ENCODE data around the gene SCARB1. TPM values are rescaled to one million over a fixed set of nuclear protein-coding genes. Genes with fewer than 3 reads are reported as not detected.

SCARB1 gene
- total and polyA plus RNA-seq, 4 experiments from 2014 or later: 1.5 to 2.6 (median 1.9) TPM

DNA sequence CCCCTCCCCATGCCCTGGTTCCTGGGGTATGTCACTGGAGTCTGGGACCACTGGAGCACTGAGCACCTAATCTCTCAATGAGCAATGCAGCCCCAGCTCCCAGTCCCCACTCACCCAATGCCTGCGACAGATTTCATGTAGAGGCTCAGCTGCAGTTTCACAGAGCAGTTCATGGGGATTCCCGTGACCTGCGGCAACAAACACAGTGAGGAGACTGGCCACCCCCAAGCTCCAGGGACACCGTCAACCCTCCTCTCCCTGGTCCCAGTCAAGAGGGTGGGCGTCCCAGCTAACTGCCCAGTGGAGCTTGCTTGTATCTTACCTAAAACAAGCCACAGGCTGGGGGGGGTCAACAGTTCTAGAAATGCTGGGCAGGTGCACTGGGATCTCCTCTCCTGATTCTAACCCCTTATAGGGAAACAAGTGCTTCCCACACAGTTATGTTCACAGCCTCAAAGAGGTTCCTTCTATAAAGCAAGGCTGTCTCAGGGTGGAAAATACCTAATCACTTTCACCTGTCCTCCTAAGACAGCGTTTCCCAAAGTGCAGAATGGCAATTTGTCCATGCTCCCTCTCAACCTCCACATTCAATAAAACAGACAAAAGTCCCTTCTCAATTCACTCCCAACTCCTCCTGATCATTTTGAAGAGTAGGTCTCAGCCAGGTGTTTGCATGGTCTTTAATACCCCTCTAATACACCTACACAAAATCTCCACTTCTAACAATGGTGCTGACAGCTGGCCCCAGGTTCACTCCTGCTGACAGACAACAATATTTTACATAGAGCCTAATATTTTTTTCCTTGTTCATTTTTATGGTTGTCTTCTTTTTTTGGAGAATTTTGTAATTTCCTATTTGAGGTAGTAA, 68.3 kb downstream of the SCARB1 start:
- intact Hi-C loops (cut with micrococcal nuclease): no loop called here
- H3K4me3 ChIP-seq (ENCODE audit: low read length in 2 of 2): no peak overlapping the region
- Mint-ChIP-seq H3K4me1 (peaks cover 8 to 25% (median 18%) of the 10 kb centered on the region in 4 donors), H3K27me3 (no peaks in the 10 kb centered on the region), H3K4me3 (no peak overlapping the region), H3K9me3 (no peaks in the 10 kb centered on the region), H3K36me3 (no peaks in the 10 kb centered on the region), H3K27ac (peak overlapping the region in 5 of 7 donors; percentile 5 to 87 (median 70))
- no peak for DNase-seq
- H3K36me3 ChIP-seq (ENCODE audit: insufficient read depth, low read length): no peaks in the 10 kb centered on the region
- H3K27me3 ChIP-seq (ENCODE audit: insufficient read depth, low read length): no peaks in the 10 kb centered on the region
- H3K4me1 ChIP-seq (ENCODE audit: insufficient read depth, low read length): peaks cover 14% of the 10 kb centered on the region
- H3K9me3 ChIP-seq (ENCODE audit: control insufficient read depth in 1 of 2, low read length in 2 of 2): no peaks in the 10 kb centered on the region
- ChIA-PET POLR2A (ENCODE audit: partially characterized antibody) (interaction anchor here (1.0 kb wide), 1 partner anchor 361 kb away, joined by 3 read pairs; no protein-coding TSS in a partner anchor), CTCF (ENCODE audit: partially characterized antibody) (no interaction called here)
- H3K27ac ChIP-seq (ENCODE audit: low read depth, low read length): no peak overlapping the region

GRCh38 chr12:124792961-124793441, 70.7 kb downstream of the SCARB1 start:
- no peaks in the 10 kb centered on the region for H3K36me3 ChIP-seq (ENCODE audit: insufficient read depth, low read length)
- no peaks in the 10 kb centered on the region for H3K9me3 Mint-ChIP-seq
- peaks cover 8 to 25% (median 18%) of the 10 kb centered on the region in 4 donors for H3K4me1 Mint-ChIP-seq
- no peaks in the 10 kb centered on the region for H3K27me3 ChIP-seq (ENCODE audit: insufficient read depth, low read length)
- ChIA-PET CTCF (ENCODE audit: partially characterized antibody) (interaction anchor here (0.7 to 1.0 kb wide), 3 partner anchors 8 to 756 kb away, joined by 3 to 4 read pairs (median 3); no protein-coding TSS in a partner anchor), POLR2A (ENCODE audit: partially characterized antibody) (no interaction called here)
- no peaks in the 10 kb centered on the region for H3K9me3 ChIP-seq (ENCODE audit: control insufficient read depth in 1 of 2, low read length in 2 of 2)
- H3K27ac ChIP-seq (ENCODE audit: low read depth, low read length): no peak overlapping the region
- H3K27me3 Mint-ChIP-seq: no peaks in the 10 kb centered on the region
- intact Hi-C loops (cut with micrococcal nuclease): no loop called here
- H3K4me3 ChIP-seq (ENCODE audit: low read length in 2 of 2): no peak overlapping the region
- DNase-seq: no peak
- H3K4me3 Mint-ChIP-seq: no peak overlapping the region
- peaks cover 14% of the 10 kb centered on the region for H3K4me1 ChIP-seq (ENCODE audit: insufficient read depth, low read length)
- H3K36me3 Mint-ChIP-seq: no peaks in the 10 kb centered on the region
- H3K27ac Mint-ChIP-seq: no peak overlapping the region

- H3K27ac Mint-ChIP-seq: no peak overlapping the region
- CTCF ChIA-PET (ENCODE audit: partially characterized antibody): interaction anchor here (1.0 kb wide), 1 partner anchor 755 kb away, joined by 3 read pairs; no protein-coding TSS in a partner anchor
Observed at GRCh38 chr12:124792156-124792555, 71.5 kb downstream of the SCARB1 start.

GRCh38 chr12:124790650-124791400, 72.8 kb downstream of the SCARB1 start:
- Histone ChIP-seq H3K27me3 (ENCODE audit: insufficient read depth, low read length) (no peaks in the 10 kb centered on the region), H3K4me3 (ENCODE audit: low read length in 2 of 2) (no peak overlapping the region), H3K9me3 (ENCODE audit: control insufficient read depth in 1 of 2, low read length in 2 of 2) (no peaks in the 10 kb centered on the region), H3K27ac (ENCODE audit: low read depth, low read length) (no peak overlapping the region), H3K4me1 (ENCODE audit: insufficient read depth, low read length) (peaks cover 4% of the 10 kb centered on the region), H3K36me3 (ENCODE audit: insufficient read depth, low read length) (no peaks in the 10 kb centered on the region)
- no peaks in the 10 kb centered on the region for H3K9me3 Mint-ChIP-seq
- ChIA-PET POLR2A (ENCODE audit: partially characterized antibody) (no interaction called here), CTCF (ENCODE audit: partially characterized antibody) (no interaction called here)
- intact Hi-C loops (cut with micrococcal nuclease): no loop called here
- no peak overlapping the region for H3K27ac Mint-ChIP-seq
- H3K27me3 Mint-ChIP-seq: no peaks in the 10 kb centered on the region
- DNase-seq: no peak
- H3K4me1 Mint-ChIP-seq: peaks cover 3 to 13% (median 8%) of the 10 kb centered on the region in 4 donors
- no peak overlapping the region for H3K4me3 Mint-ChIP-seq
- H3K36me3 Mint-ChIP-seq: no peaks in the 10 kb centered on the region

More at GRCh38 chr12:124792156-124792555, 71.5 kb downstream of the SCARB1 start:
- H3K27me3 Mint-ChIP-seq: no peaks in the 10 kb centered on the region
- H3K4me3 Mint-ChIP-seq: no peak overlapping the region
- peaks cover 8 to 25% (median 18%) of the 10 kb centered on the region in 4 donors for H3K4me1 Mint-ChIP-seq
- Histone ChIP-seq H3K9me3 (ENCODE audit: control insufficient read depth in 1 of 2, low read length in 2 of 2) (no peaks in the 10 kb centered on the region), H3K4me3 (ENCODE audit: low read length in 2 of 2) (no peak overlapping the region), H3K27ac (ENCODE audit: low read depth, low read length) (no peak overlapping the region), H3K4me1 (ENCODE audit: insufficient read depth, low read length) (peaks cover 14% of the 10 kb centered on the region), H3K36me3 (ENCODE audit: insufficient read depth, low read length) (no peaks in the 10 kb centered on the region), H3K27me3 (ENCODE audit: insufficient read depth, low read length) (no peaks in the 10 kb centered on the region)
- intact Hi-C loops (cut with micrococcal nuclease): no loop called here
- POLR2A ChIA-PET (ENCODE audit: partially characterized antibody): no interaction called here
- no peaks in the 10 kb centered on the region for H3K36me3 Mint-ChIP-seq
- DNase-seq: no peak
- H3K9me3 Mint-ChIP-seq: no peaks in the 10 kb centered on the region

DNA sequence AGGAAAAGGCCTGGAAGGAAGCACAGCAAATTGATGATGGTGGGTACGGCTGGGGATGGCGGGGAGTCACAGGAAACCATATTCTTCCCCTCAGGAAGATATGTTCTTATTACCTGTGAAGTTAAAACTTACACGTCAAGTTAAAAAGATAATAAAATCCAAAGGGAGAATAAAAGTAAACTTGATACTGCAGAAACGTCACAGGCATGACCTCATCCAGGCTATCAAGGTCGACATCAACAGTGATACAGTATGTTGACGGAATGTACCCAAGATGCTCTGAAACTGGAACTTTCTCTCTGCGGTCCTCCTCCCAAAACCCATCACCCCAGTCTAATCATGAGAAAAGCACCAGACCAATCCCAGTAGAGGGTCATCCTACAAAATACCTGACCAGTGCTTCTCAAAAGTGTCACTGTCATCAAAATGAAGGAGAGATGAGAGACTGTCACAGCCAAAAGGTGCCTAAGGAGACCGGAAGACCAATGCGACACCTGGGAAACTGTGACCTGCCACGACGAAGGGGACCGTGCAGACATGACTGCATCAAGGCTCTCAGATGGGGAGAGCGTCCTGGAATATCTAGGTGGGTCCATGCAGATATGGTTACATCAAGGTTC, 74.6 kb downstream of the SCARB1 start:
- no peaks in the 10 kb centered on the region for H3K36me3 ChIP-seq (ENCODE audit: insufficient read depth, low read length)
- H3K27ac Mint-ChIP-seq: no peak overlapping the region
- H3K9me3 ChIP-seq (ENCODE audit: control insufficient read depth in 1 of 2, low read length in 2 of 2): no peaks in the 10 kb centered on the region
- no peak for DNase-seq
- no peak overlapping the region for H3K27ac ChIP-seq (ENCODE audit: low read depth, low read length)
- peaks cover 0 to 3% (median 0%) of the 10 kb centered on the region in 8 donors for H3K9me3 Mint-ChIP-seq
- no peaks in the 10 kb centered on the region for H3K4me1 ChIP-seq (ENCODE audit: insufficient read depth, low read length)
- no peak overlapping the region for H3K4me3 ChIP-seq (ENCODE audit: low read length in 2 of 2)
- peaks cover 0 to 3% (median 1%) of the 10 kb centered on the region in 4 donors for H3K4me1 Mint-ChIP-seq
- H3K27me3 Mint-ChIP-seq: no peaks in the 10 kb centered on the region
- no peak overlapping the region for H3K4me3 Mint-ChIP-seq
- H3K36me3 Mint-ChIP-seq: no peaks in the 10 kb centered on the region
- ChIA-PET POLR2A (ENCODE audit: partially characterized antibody) (no interaction called here), CTCF (ENCODE audit: partially characterized antibody) (no interaction called here)
- no peaks in the 10 kb centered on the region for H3K27me3 ChIP-seq (ENCODE audit: insufficient read depth, low read length)
- intact Hi-C loops (cut with micrococcal nuclease): no loop called here

DNA sequence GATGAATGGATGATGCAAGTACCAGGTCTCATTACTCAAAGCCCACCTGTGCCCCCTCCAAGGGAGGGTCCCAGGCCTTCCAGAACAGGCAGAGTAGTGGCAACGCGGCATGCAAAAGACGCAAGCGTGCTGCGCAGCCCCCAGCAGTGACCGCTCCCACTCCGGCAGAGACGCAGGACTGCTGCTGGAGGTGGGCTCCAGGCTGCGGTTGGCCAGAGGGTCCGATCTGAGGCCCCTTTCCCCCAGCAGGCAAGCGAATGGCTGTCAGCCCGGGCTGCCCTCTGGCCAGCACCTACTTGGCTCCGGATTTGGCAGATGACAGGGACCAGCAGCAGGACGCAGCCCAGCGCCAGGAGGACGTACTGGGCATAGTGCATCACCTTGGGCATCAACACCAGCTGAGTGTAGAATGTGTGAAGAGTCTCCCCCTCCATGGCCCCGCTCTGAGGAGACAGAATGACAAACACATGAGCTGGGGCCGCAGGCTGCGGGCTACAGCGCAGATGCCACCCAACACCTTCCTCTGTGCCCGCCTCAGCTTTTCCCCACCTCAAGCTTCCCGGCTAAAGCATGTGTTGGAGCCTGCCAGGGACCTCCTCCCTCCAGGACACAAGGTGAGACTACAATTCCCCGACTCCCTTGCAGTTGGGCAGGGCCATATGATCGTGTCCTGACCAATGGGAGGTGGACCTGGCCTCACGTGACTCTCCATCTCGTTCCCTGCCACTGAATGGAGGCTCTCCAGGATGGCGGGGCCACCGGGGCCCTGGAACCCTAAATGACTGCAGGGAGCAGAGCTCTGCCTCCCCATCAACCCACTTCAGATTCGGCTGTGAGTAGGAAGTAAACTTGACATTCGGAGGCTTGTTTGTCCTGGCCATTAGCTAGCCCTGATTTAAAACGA, 77.4 kb downstream of the SCARB1 start:
- no peaks in the 10 kb centered on the region for H3K36me3 Mint-ChIP-seq
- no peaks in the 10 kb centered on the region for H3K9me3 ChIP-seq (ENCODE audit: control insufficient read depth in 1 of 2, low read length in 2 of 2)
- no peak for DNase-seq
- ChIA-PET POLR2A (ENCODE audit: partially characterized antibody) (no interaction called here), CTCF (ENCODE audit: partially characterized antibody) (interaction anchor here (2.4 kb wide), 1 partner anchor 16 kb away, joined by 12 read pairs; no protein-coding TSS in a partner anchor)
- H3K27me3 Mint-ChIP-seq: no peaks in the 10 kb centered on the region
- no peak overlapping the region for H3K4me3 Mint-ChIP-seq
- no peaks in the 10 kb centered on the region for H3K27me3 ChIP-seq (ENCODE audit: insufficient read depth, low read length)
- H3K4me3 ChIP-seq (ENCODE audit: low read length in 2 of 2): no peak overlapping the region
- no peak overlapping the region for H3K27ac Mint-ChIP-seq
- peaks cover 0 to 3% (median 0%) of the 10 kb centered on the region in 8 donors for H3K9me3 Mint-ChIP-seq
- intact Hi-C loops (cut with micrococcal nuclease): no loop called here
- H3K4me1 ChIP-seq (ENCODE audit: insufficient read depth, low read length): no peaks in the 10 kb centered on the region
- H3K4me1 Mint-ChIP-seq: no peaks in the 10 kb centered on the region
- no peak overlapping the region for H3K27ac ChIP-seq (ENCODE audit: low read depth, low read length)
- H3K36me3 ChIP-seq (ENCODE audit: insufficient read depth, low read length): no peaks in the 10 kb centered on the region

Measured in CD4-positive, alpha-beta memory T cell (primary cell).